ENCODE measurements around the gene SNRK. TPM values are rescaled to one million over a fixed set of nuclear protein-coding genes. Genes with fewer than 3 reads are reported as not detected.

Gene SNRK
- total RNA-seq, 4 donors from 2014 or later: 74.5 to 121 (median 102) TPM

DNA sequence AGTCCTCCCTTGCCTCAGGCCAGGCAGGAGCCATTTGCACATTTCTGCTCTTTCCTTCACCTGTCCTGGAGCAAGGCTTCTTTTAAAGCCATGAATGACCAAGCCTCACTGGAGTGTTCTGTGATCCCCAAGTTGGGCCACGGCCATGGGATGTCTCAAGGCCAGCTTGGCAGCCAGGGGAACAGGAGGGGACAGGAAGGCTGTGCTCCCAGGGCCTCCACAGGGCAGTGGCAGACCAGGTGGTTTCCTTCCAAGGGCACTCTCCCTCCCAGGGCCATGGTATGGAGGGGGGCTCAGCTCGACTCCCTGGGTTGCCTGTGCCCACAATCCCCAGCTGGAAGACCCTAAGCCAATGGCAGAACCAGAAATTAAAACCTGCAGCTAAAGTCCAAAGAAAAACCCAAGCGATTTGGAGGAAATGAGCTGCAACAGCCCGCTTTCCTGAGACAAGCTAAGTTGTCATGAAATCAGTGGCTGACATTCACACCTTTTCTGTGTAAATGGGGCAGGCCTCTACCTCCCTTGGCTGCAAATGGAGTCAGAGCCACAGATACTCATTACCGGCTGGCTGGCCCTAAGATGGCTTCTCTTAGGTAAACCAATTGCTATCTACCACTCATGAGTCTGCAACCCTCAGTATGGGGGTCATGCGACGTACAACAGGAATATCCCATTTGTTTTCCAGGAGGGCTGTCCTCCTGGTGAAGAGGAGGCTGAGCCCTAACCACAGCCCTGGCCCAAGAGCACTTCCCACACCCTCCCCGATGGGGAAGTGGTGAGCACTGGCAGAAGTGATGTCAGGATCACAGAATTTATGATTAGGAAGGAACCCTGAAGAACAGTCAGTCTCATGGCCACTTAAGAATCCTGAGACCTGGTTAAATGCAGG lies 83.3 kb downstream of the SNRK start:
- TF ChIP-seq, protein P1, sequence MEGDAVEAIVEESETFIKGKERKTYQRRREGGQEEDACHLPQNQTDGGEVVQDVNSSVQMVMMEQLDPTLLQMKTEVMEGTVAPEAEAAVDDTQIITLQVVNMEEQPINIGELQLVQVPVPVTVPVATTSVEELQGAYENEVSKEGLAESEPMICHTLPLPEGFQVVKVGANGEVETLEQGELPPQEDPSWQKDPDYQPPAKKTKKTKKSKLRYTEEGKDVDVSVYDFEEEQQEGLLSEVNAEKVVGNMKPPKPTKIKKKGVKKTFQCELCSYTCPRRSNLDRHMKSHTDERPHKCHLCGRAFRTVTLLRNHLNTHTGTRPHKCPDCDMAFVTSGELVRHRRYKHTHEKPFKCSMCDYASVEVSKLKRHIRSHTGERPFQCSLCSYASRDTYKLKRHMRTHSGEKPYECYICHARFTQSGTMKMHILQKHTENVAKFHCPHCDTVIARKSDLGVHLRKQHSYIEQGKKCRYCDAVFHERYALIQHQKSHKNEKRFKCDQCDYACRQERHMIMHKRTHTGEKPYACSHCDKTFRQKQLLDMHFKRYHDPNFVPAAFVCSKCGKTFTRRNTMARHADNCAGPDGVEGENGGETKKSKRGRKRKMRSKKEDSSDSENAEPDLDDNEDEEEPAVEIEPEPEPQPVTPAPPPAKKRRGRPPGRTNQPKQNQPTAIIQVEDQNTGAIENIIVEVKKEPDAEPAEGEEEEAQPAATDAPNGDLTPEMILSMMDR (IDR thresholded peaks at IDR 0.05; ENCODE audit: low read depth): no peak

- TF ChIP-seq, protein P1 (IDR thresholded peaks at IDR 0.05; ENCODE audit: low read depth): no peak
Measured at GRCh38 chr3:43370293-43370980, 84.1 kb downstream of the SNRK start.

DNA sequence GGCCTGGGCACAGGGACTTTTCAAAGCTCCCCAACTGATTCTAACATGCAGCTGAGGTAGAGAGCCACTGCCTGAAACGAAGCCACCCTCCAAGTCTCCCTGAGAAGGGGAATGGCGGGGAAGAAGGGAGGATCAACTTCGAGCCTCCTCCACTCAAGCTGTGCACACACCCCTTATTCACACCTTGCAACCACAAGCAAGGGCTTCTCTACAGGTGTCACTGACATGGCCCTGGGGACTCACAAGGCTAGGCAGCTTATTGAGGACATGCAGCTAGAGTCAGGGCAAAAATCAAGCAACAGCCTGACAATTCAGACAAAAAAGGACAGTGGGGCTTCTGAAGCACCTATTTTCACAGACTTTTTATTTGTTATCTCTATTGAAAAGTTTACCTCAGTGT lies 85.2 kb downstream of the SNRK start:
- TF ChIP-seq, protein P1 (IDR thresholded peaks at IDR 0.05; ENCODE audit: low read depth): no peak

DNA sequence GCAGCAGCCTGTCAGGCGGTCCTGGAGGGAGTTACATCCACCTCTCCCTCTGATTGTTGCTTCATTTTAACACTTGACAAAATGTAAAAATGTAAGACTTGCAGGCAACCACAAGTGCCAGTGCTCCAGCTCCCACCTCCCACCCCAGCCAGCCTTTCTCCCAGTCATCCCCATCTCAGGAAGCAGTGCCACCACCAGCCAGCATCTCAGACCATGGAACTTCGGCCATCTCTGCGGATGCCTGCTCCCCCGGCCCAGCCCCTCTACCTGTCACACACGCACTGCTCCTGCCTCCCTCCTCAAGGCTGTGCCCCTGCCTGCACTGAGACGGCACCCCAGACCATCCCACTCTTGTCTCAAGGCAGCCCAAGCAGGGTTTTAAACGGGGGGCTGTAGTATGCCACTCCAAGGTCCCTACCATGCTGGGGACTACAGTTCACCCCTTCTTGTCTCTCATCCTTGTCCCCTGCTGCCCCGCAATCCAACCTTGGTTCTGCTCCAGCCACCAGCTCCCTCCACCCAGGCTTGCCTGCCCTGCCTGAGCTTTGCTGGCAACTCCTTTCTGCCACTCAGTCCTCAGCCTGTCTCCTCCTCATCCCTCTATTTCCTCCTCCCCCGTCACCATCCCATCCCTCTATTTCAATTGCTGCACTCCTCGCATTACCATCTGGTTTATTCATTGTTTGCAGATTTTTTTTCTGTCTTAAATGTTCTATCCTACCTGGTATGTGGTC lies 85.8 kb downstream of the SNRK start:
- TF ChIP-seq, protein P1 (IDR thresholded peaks at IDR 0.05; ENCODE audit: low read depth): no peak

DNA sequence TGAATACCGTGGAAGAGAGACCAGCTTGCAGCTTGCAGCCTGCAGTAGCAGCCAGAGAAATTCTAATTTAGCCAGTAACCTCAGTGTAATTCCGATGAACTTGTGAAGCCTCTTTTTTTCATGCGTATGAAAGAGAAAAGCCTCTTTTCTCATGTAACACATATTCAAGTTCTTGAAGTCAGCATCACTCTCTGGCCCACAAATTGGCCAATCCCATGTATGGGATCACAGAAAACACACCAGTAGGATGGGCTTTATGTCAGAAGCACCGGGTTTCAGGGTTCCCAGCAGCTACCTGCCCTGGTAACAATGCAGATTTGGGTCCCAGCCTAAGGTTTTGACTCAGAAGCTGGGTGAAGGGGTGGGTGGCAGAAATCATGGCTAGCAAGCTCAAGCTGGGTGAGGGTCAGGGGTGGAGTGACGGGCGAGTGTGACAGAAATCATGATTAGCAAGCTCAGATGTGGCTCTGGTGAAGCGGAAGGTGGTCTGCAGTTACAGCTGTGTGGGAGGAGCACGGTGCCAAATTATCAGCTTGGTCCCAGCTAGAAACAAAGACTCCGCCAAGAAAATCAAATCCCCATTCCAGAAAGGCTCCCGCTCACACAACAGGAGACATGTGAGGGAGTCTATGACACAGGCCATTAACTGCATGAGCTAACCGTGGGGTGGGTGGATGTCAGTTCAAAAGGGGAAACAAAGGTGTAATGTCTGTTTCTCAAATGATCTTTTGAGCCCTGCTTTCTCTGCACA lies 86.6 kb downstream of the SNRK start:
- TF ChIP-seq, protein P1 (IDR thresholded peaks at IDR 0.05; ENCODE audit: low read depth): no peak

- TF ChIP-seq, protein P1 (IDR thresholded peaks at IDR 0.05; ENCODE audit: low read depth): no peak
Measured at GRCh38 chr3:43373560-43373928, 87.2 kb downstream of the SNRK start.
